ENCODE measurements around the gene WNT6.

The WNT6 gene

GRCh38 chr2:218857371-218858137 lies 2.1 kb upstream of the WNT6 start:
- no peak for DNase-seq (ENCODE audit: low spot score)

GRCh38 chr2:218858138-218858445 lies 1.5 kb upstream of the WNT6 start:
- DNase-seq (ENCODE audit: low spot score), result no peak

GRCh38 chr2:218858671-218859555 lies 692 bp upstream of the WNT6 start:
- DNase-seq (ENCODE audit: low spot score), result no peak

- DNase-seq (ENCODE audit: low spot score), result no peak
These were observed 605 bp downstream of the WNT6 start for GRCh38 chr2:218859988-218860831.

- no peak for DNase-seq (ENCODE audit: low spot score)
These were observed 1.4 kb downstream of the WNT6 start for GRCh38 chr2:218860950-218861381.

GRCh38 chr2:218861645-218862318 lies 2.2 kb downstream of the WNT6 start:
- DNase-seq (ENCODE audit: low spot score), result no peak

GRCh38 chr2:218863021-218863520 lies 3.5 kb downstream of the WNT6 start:
- DNase-seq (ENCODE audit: low spot score), result no peak

GRCh38 chr2:218865396-218865795 lies 5.8 kb downstream of the WNT6 start:
- no peak for DNase-seq (ENCODE audit: low spot score)

GRCh38 chr2:218865999-218866398 lies 6.4 kb downstream of the WNT6 start:
- no peak for DNase-seq (ENCODE audit: low spot score)

- no peak for DNase-seq (ENCODE audit: low spot score)
These were observed 8.3 kb downstream of the WNT6 start for GRCh38 chr2:218867900-218868299.

GRCh38 chr2:218869064-218869463 lies 9.5 kb downstream of the WNT6 start:
- no peak for DNase-seq (ENCODE audit: low spot score)

GRCh38 chr2:218870984-218871344 lies 11.4 kb downstream of the WNT6 start:
- DNase-seq (ENCODE audit: low spot score), result no peak

- no peak for DNase-seq (ENCODE audit: low spot score)
These were observed 12.0 kb downstream of the WNT6 start for GRCh38 chr2:218871345-218872302.

- no peak for DNase-seq (ENCODE audit: low spot score)
These were observed 13.2 kb downstream of the WNT6 start for GRCh38 chr2:218872645-218873358.

- DNase-seq (ENCODE audit: low spot score), result no peak
These were observed 14.0 kb downstream of the WNT6 start for GRCh38 chr2:218873359-218874194.

- DNase-seq (ENCODE audit: low spot score), result no peak
These were observed 16.2 kb downstream of the WNT6 start for GRCh38 chr2:218875692-218876246.

GRCh38 chr2:218876562-218877219 lies 17.1 kb downstream of the WNT6 start:
- peak; percentile 79 for DNase-seq (ENCODE audit: low spot score)

- DNase-seq (ENCODE audit: low spot score), result no peak
These were observed 17.7 kb downstream of the WNT6 start for GRCh38 chr2:218877331-218877730.

All from AG20443 (cell line).